GM08714 (cell line): ENCODE data around the gene TCF7L2.
A peak's percentile ranks its signal among the peaks of the same experiment; 100 is the strongest.

Experiments used
- H3K4me3 ChIP-seq: fragments of 200-500 bp; sonication (Bioruptor generic); 2 replicates; pipeline ENCODE4 v1.5.1; 2014; ENCODE audit warnings: mild to moderate bottlenecking, low read length, inconsistent platforms
- ZNF274 ChIP-seq: IDR thresholded peaks from 2 replicates; pipeline ENCODE4 v1.6.1; 2012; ENCODE audit warnings: mild to moderate bottlenecking, low read depth, low read length

TCF7L2 gene

GRCh38 chr10:112926906-112927688 lies 22.9 kb upstream of the TCF7L2 start:
- no peak overlapping the region for H3K4me3 ChIP-seq
- TF ChIP-seq ZNF274, result no peak

DNA sequence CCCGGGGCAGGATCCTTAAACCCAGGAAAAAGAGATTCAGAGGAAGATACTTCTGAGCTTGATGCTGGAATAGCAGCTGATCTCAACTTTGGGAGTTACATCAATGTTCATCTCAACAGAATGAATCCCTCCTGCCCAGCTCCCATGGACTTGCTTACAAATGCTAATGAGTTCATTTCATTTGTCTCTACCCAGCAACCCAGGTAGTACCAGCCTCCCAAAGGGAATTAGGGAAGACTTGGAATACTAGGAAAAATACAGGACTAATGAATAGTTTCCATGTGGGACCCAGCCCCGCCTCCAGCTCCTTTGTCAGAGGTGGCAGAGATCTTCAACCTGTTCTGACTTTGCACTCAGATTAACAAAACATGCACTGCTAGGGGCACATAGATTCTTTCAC lies 22.1 kb upstream of the TCF7L2 start:
- TF ChIP-seq ZNF274, result no peak
- H3K4me3 ChIP-seq, result no peak overlapping the region

DNA sequence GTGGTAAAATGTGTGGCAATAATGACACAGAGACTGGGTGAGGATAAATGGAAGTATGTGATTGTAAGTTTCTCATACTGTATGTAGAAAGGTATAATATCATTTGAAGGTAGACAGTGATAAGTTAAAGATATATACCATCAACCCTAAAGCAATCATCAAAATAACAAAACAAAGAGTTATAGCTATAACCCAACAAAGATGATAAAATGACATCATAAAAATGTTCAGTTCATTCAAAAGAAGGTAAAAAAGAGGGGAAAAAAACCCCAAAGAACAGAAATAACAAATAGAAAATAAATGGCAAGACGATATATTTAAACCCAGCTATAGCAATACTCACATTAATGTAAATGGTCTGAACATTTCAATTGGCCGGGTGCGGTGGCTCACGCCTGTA lies 17.4 kb upstream of the TCF7L2 start:
- H3K4me3 ChIP-seq, result no peak overlapping the region
- TF ChIP-seq ZNF274, result no peak

DNA sequence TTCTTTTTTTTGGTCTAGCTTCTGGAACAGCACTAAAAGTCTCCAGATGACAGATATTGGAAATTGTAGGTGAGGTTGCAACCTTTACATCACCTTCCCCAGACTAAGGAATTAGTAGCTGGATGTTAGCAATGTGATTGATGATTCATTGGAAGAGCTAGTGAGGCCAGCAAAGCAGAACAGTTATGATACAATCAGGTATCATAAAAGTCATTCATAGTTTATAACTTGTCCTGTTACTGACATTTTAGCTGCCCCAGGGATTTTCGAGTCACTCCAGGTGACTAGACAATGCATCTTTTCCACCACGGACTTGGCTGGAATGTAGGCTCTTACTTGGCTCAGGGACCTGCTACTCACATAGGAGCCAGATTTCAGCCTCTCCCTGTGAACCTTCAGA lies 15.9 kb upstream of the TCF7L2 start:
- TF ChIP-seq ZNF274, result no peak
- H3K4me3 ChIP-seq, result no peak overlapping the region

GRCh38 chr10:112938808-112939482 lies 11.1 kb upstream of the TCF7L2 start:
- no peak overlapping the region for H3K4me3 ChIP-seq
- TF ChIP-seq ZNF274, result no peak

DNA sequence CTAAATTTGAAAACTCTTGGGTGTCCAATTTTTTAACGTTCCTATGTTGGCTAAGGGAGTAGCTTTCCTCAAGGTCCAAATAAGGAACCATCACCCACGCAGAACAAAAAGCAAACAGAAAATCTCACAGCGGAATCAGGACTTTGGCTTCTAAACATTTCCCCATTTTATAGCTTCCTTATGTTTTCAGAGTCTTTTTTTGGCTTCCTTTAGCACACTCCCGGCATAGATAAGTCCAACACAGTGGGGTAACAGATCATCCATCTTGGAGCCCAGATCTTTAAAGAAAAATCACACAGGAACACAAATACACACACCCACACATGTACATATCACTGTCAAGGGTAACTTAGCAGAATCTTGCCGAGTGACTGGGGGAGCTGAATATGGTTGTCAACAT lies 4.2 kb upstream of the TCF7L2 start:
- no peak for TF ChIP-seq ZNF274
- H3K4me3 ChIP-seq, result no peak overlapping the region

DNA sequence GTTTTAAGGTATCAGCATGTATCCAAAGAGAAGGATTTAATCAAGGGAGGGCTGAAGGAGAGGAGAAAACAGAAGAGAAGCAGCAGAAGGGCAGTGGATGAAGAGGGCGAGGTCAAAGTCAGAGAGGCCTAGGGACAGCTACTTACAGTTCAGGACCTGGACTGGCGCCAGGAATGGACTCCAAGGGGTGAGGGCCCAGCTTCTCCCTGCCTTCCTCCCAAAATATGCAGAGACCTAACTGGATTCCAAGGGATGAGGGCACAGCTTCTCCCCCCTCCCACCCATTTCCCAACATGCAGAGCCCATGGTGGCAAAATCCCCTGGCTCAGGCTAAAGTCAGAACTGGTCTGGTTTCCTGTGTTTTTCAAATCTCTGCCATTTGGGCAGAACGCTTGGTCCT lies 3.4 kb upstream of the TCF7L2 start:
- no peak for TF ChIP-seq ZNF274
- no peak overlapping the region for H3K4me3 ChIP-seq

DNA sequence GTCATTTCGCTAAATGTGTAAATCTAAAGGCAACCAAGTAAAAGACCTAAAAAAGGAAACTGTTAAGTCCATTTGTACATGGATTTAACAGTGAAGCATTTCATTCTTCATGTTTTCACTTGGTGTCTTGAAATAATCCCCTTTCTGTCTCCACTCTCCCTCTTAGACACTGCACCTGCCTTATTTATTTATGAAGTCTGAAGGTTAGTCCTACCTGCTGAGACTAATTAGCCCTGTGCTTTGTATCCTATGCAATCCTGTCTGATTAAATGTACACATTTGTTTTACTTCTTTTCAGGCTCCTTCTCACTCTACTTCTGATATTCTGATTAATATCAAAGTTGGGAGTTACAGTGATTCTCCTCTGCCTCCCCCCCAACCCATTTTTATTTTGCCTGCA lies 1.9 kb upstream of the TCF7L2 start:
- H3K4me3 ChIP-seq, result no peak overlapping the region
- no peak for TF ChIP-seq ZNF274

DNA sequence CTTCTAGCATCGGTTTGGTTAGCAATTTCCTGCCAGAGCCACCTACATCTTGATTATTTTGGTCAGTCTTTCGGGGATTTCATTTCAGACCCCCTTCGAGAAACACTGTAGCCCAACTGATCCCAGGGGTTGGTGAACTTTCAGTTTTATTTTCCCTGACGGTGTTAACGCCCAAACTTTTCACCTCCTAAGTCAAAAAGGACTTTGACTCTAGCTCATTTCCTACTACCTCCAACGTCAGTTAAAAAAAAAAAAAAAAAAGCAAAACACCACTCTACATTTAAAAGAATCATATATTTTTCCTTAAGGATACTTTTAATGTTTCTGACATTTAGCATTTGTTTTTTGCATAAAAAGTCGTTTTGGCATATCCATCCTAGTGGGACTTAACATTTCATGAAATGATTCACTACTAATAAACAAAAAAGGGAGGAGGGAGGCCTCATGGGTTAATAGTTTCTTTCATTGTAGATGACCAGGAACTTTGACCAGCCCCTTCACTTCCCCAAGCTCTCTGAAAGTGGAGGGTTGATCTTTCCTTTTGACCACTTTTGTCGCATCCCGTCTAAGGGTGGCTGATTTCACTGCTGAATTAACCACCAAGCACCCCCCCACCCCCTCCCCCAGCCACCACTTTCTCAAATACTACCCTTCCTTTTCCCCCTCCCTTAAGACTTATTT lies 764 bp upstream of the TCF7L2 start:
- no peak for TF ChIP-seq ZNF274
- peak overlapping the region; percentile 42 for H3K4me3 ChIP-seq

GRCh38 chr10:112950714-112951358 lies 789 bp downstream of the TCF7L2 start:
- peak overlapping the region; percentile 73 for H3K4me3 ChIP-seq
- TF ChIP-seq ZNF274, result no peak

DNA sequence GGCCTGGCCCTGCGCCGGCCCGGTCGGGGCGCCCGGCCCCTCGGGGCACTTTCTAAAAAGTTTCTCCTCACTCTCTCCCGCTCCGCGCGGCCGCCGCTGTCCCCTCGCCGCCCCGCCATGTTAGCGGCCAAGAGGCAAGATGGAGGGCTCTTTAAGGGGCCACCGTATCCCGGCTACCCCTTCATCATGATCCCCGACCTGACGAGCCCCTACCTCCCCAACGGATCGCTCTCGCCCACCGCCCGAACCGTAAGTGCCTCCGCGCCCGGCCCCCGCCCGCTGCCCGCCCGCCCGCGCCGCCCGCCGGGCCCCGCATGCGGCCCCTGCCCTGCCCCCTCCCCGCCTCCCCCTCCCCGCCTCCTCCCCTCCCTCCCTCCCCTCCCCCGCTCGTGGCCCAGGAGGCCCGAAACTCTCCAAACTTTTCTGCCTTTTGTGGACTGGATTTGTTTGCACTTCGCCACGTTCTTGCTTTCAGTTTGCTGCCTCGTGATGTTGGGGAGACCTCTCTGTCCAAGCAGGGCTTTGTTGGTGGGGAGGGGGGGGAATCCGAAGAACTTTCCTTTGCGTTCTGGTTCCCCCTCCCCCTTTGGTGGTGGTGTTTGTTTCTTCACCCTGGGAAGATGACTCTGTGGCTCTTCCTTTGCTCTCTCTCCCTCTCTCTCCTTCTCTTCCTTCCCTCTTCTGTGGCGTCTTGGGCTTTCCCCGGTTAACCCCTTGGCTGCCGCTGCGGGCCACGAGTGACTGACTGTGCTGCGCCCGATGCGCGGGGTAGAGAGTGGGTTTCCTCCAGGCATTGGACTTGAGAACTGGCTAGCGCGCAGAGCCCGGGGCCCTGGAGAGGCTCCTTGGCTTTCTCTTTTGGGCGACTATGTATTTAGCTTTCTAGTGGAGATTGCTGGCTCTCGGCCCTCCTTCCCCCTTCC lies 1.6 kb downstream of the TCF7L2 start:
- TF ChIP-seq ZNF274, result no peak
- H3K4me3 ChIP-seq, result peak overlapping the region; percentile 73

DNA sequence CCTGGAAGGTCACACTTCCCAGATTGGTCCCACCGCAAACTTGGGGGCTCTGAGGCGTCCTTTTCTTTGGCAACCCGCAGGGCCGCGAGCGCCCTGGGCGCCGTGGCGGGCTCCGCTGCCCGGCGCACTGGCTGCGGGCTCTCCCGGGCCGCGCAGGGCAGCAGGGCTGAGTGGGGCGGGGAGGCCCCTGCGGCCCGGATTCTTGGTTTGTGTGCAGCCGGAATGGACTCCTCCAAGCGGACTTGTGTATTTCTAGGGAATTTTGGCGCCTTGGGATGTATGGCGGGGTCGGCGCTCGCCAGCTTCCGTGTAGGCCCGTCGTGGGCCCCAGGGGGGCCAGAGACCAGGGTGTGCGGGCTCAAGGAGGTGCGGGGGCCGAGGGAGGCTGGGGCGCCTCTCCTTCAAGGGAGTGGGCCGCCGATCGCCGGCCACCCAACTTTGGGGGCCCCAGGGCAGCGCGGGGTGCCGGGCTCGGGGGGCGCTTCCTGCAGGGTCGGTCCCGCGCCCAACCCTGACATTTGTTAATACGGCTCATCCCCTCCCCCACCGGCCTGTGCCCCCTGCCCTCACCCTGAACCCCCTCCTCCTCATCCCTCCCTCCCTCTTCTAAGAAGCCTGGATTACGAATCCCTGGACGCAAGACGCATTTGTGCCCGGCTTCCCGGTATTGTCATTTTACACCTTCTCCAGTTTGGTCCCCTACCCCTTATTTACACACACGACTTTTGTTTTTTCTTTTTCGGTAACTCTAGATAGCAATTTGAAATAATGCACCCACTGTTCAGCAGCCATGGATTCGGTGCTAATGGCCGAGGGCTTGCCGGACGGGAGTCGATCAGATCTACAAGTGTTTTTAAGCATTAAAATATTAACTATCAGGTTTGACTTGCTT lies 2.5 kb downstream of the TCF7L2 start:
- no peak for TF ChIP-seq ZNF274
- peak overlapping the region; percentile 66 for H3K4me3 ChIP-seq
